Subcutaneous adipose tissue (tissue), 4 donors: Measurements from ENCODE around the gene SCGB1A1. TPM values are rescaled to one million over a fixed set of nuclear protein-coding genes. Genes with fewer than 3 reads are reported as not detected.

Experiments
- CTCF ChIP-seq: fragments of 450-650 bp; IDR thresholded peaks from one replicate; pipeline ENCODE4 v1.5.1; 2016; ENCODE audit warnings: low read depth, mild to moderate bottlenecking, control low read depth, antibody characterized with exemption, moderate library complexity
- total RNA-seq, 4 donors: library from RNA; depleted of rRNA; stranded (reverse); fragments of >200 nt; gene quantifications; one replicate each; pipeline ENCODE4 v1.1.0, GENCODE V29; 2016

SCGB1A1 gene
- total RNA-seq, 4 donors from 2014 or later = not detected

DNA sequence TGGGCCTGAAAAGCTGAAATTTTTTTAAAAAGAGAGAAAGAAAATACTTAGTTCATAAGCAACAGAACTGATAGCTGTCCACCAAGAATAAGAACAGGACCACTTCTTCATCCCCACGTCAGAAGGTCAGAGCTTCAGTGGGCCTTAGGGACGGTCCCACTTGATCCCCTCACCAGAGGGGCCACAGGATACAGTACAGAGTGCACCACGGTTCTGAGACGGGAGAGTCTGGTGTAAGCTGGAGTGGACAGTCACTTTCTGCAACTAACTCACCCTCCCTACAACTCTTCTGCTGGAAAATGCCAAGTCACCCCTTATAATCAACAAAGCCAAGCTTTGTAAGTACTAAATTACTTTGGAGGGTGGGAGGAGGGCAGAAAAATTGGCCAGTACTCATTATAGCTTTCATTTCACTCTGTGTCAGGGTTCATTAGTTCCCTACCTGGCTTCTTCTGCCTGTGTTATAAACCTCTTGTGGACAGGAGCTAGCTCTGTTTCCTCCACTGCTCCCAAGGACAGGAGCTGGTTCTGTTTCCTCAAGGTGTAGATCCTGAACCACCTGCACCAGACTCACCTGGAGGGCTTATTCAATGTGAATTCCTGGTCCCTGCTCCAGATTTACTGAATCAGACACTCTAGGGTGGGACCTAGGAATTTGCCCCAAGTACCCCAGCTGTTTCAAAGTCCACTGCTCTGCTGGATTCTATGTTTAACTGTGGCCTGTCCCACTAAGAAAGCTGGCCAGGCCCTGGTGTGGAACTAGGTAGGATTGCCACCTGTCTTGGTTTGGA lies 39.6 kb downstream of the SCGB1A1 start:
- TF ChIP-seq CTCF = no peak

DNA sequence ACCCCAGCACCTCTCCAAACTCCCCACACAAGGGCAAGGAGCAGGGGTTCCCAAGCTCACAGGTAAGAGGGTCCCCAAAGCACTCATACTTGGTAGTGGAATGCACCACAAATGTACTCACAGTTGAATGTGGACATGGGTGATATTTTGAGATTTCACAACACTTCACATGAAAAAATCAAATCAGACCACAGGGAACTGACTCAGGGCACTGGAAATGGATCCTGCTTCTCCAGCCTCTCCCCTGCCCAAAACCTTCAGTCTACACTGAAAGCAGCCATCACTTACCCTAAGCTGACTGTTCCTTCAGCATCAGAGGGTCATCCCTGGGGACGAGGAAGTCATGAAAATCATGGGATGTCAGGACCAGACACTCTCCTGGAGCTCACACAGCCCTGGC lies 40.2 kb downstream of the SCGB1A1 start:
- TF ChIP-seq CTCF = no peak

GRCh38 chr11:62461740-62462507 lies 43.1 kb downstream of the SCGB1A1 start:
- TF ChIP-seq CTCF = no peak

- no peak for TF ChIP-seq CTCF
These were observed 43.7 kb downstream of the SCGB1A1 start for GRCh38 chr11:62462508-62462892.

GRCh38 chr11:62463121-62463542 lies 44.3 kb downstream of the SCGB1A1 start:
- no peak for TF ChIP-seq CTCF

- no peak for TF ChIP-seq CTCF
These were observed 45.8 kb downstream of the SCGB1A1 start for GRCh38 chr11:62464655-62465054.

- no peak for TF ChIP-seq CTCF
These were observed 47.6 kb downstream of the SCGB1A1 start for GRCh38 chr11:62466444-62466843.
